Adipocyte (in vitro differentiated cells): ENCODE data around the gene C8A.

ENCODE experiments used
- DNase-seq: peaks from one replicate; pipeline ENCODE4 v3.0.0-alpha.2; 2015; ENCODE audit warnings: low read depth
- H3K27me3 ChIP-seq: replicated peaks from 2 replicates; pipeline ENCODE4 v1.7.0; 2013; ENCODE audit warnings: mild to moderate bottlenecking, low read length, moderate library complexity; ENCODE audit not compliant: control insufficient read depth, insufficient read depth
- H3K36me3 ChIP-seq: 2 replicates; pipeline ENCODE4 v1.7.0; 2013; ENCODE audit warnings: low read length, mild to moderate bottlenecking, moderate library complexity; ENCODE audit not compliant: control insufficient read depth, insufficient read depth, severe bottlenecking
- H3K4me1 ChIP-seq: 2 replicates; pipeline ENCODE4 v1.7.0; 2013; ENCODE audit warnings: mild to moderate bottlenecking, low read length, moderate library complexity; ENCODE audit not compliant: control insufficient read depth, insufficient read depth
- H3K4me3 ChIP-seq: 2 replicates; pipeline ENCODE4 v1.7.0; 2013; ENCODE audit warnings: mild to moderate bottlenecking, low read length, moderate library complexity
- H3K9ac ChIP-seq: 2 replicates; pipeline ENCODE4 v1.7.0; 2013; ENCODE audit warnings: mild to moderate bottlenecking, low read length, moderate library complexity
- H3K9me3 ChIP-seq: 2 replicates; pipeline ENCODE4 v1.7.0; 2013; ENCODE audit warnings: mild to moderate bottlenecking, low read length, moderate library complexity; ENCODE audit not compliant: control insufficient read depth

Gene C8A

GRCh38 chr1:56824271-56824670 lies 30.3 kb upstream of the C8A start:
- DNase-seq: no peak
- H3K4me1 ChIP-seq: peaks cover 4% of the 10 kb centered on the region
- no peak overlapping the region for H3K9ac ChIP-seq
- no peaks in the 10 kb centered on the region for H3K27me3 ChIP-seq
- no peak overlapping the region for H3K4me3 ChIP-seq
- H3K36me3 ChIP-seq: no peaks in the 10 kb centered on the region
- no peaks in the 10 kb centered on the region for H3K9me3 ChIP-seq

GRCh38 chr1:56824938-56825337 lies 29.7 kb upstream of the C8A start:
- Histone ChIP-seq H3K9me3 (no peaks in the 10 kb centered on the region), H3K4me1 (peaks cover 4% of the 10 kb centered on the region), H3K36me3 (no peaks in the 10 kb centered on the region), H3K27me3 (no peaks in the 10 kb centered on the region), H3K9ac (no peak overlapping the region), H3K4me3 (no peak overlapping the region)
- no peak for DNase-seq

GRCh38 chr1:56825436-56825835 lies 29.2 kb upstream of the C8A start:
- H3K27me3 ChIP-seq: no peaks in the 10 kb centered on the region
- H3K9ac ChIP-seq: no peak overlapping the region

GRCh38 chr1:56827711-56828110 lies 26.9 kb upstream of the C8A start:
- no peak for DNase-seq
- no peak overlapping the region for H3K4me3 ChIP-seq
- H3K9me3 ChIP-seq: no peaks in the 10 kb centered on the region
- no peaks in the 10 kb centered on the region for H3K36me3 ChIP-seq
- H3K27me3 ChIP-seq: no peaks in the 10 kb centered on the region
- H3K4me1 ChIP-seq: peaks cover 6% of the 10 kb centered on the region
- no peak overlapping the region for H3K9ac ChIP-seq

More at GRCh38 chr1:56825436-56825835, 29.2 kb upstream of the C8A start:
- Histone ChIP-seq H3K36me3 (no peaks in the 10 kb centered on the region), H3K9me3 (no peaks in the 10 kb centered on the region), H3K4me1 (peaks cover 4% of the 10 kb centered on the region), H3K4me3 (no peak overlapping the region)
- DNase-seq: no peak

GRCh38 chr1:56830052-56830451 lies 24.5 kb upstream of the C8A start:
- no peaks in the 10 kb centered on the region for H3K27me3 ChIP-seq
- H3K4me1 ChIP-seq: peaks cover 10% of the 10 kb centered on the region
- no peak overlapping the region for H3K9ac ChIP-seq
- H3K36me3 ChIP-seq: no peaks in the 10 kb centered on the region
- no peaks in the 10 kb centered on the region for H3K9me3 ChIP-seq
- no peak overlapping the region for H3K4me3 ChIP-seq
- DNase-seq: no peak

GRCh38 chr1:56831871-56832693 lies 22.5 kb upstream of the C8A start:
- peaks cover 11% of the 10 kb centered on the region for H3K4me1 ChIP-seq
- no peaks in the 10 kb centered on the region for H3K27me3 ChIP-seq
- H3K9me3 ChIP-seq: no peaks in the 10 kb centered on the region
- H3K9ac ChIP-seq: peak overlapping the region; percentile 66
- H3K4me3 ChIP-seq: peak overlapping the region; percentile 66
- H3K36me3 ChIP-seq: no peaks in the 10 kb centered on the region
- DNase-seq: peak; percentile 92

GRCh38 chr1:56833088-56833487 lies 21.5 kb upstream of the C8A start:
- Histone ChIP-seq H3K9ac (peak overlapping the region; percentile 66), H3K4me3 (no peak overlapping the region), H3K4me1 (peaks cover 16% of the 10 kb centered on the region), H3K36me3 (no peaks in the 10 kb centered on the region), H3K9me3 (no peaks in the 10 kb centered on the region), H3K27me3 (no peaks in the 10 kb centered on the region)
- DNase-seq: no peak

GRCh38 chr1:56834137-56834900 lies 20.3 kb upstream of the C8A start:
- H3K4me3 ChIP-seq: no peak overlapping the region
- no peaks in the 10 kb centered on the region for H3K27me3 ChIP-seq
- no peak for DNase-seq
- peaks cover 2% of the 10 kb centered on the region for H3K9me3 ChIP-seq
- no peaks in the 10 kb centered on the region for H3K36me3 ChIP-seq
- H3K4me1 ChIP-seq: peaks cover 25% of the 10 kb centered on the region
- no peak overlapping the region for H3K9ac ChIP-seq

GRCh38 chr1:56835657-56836056 lies 18.9 kb upstream of the C8A start:
- Histone ChIP-seq H3K4me3 (no peak overlapping the region), H3K36me3 (no peaks in the 10 kb centered on the region), H3K4me1 (peaks cover 25% of the 10 kb centered on the region), H3K9ac (no peak overlapping the region), H3K27me3 (no peaks in the 10 kb centered on the region), H3K9me3 (peaks cover 8% of the 10 kb centered on the region)
- DNase-seq: no peak

- H3K9me3 ChIP-seq: peaks cover 8% of the 10 kb centered on the region
- no peak for DNase-seq
- no peaks in the 10 kb centered on the region for H3K36me3 ChIP-seq
- H3K27me3 ChIP-seq: no peaks in the 10 kb centered on the region
- H3K9ac ChIP-seq: no peak overlapping the region
- H3K4me3 ChIP-seq: no peak overlapping the region
- peaks cover 25% of the 10 kb centered on the region for H3K4me1 ChIP-seq
Measured at GRCh38 chr1:56836359-56836758, 18.2 kb upstream of the C8A start.

- no peaks in the 10 kb centered on the region for H3K27me3 ChIP-seq
- H3K9ac ChIP-seq: no peak overlapping the region
- no peaks in the 10 kb centered on the region for H3K36me3 ChIP-seq
- peaks cover 22% of the 10 kb centered on the region for H3K4me1 ChIP-seq
- no peak for DNase-seq
- H3K4me3 ChIP-seq: no peak overlapping the region
- peaks cover 8% of the 10 kb centered on the region for H3K9me3 ChIP-seq
Measured at GRCh38 chr1:56837244-56837939, 17.2 kb upstream of the C8A start.
